ENCODE measurements around the gene ADGRG2. TPM values are rescaled to one million over a fixed set of nuclear protein-coding genes. Genes with fewer than 3 reads are reported as not detected.

ADGRG2 gene
- total RNA-seq, 4 donors from 2014 or later, result 8.3 to 13.1 (median 8.8) TPM

GRCh38 chrX:19107035-19107434, 15.2 kb downstream of the ADGRG2 start:
- no peak for TF ChIP-seq CTCF (IDR thresholded peaks at IDR 0.05)
- DNase-seq (ENCODE audit: low spot score) (no peak), ATAC-seq (ENCODE audit: low FRiP score) (no peak)

GRCh38 chrX:19100586-19100985, 21.7 kb downstream of the ADGRG2 start:
- ATAC-seq (ENCODE audit: low FRiP score) (no peak), DNase-seq (ENCODE audit: low spot score) (no peak)
- TF ChIP-seq CTCF (IDR thresholded peaks at IDR 0.05), result no peak

GRCh38 chrX:19097553-19098283, 24.6 kb downstream of the ADGRG2 start:
- no peak for TF ChIP-seq CTCF (IDR thresholded peaks at IDR 0.05)
- no peak for DNase-seq (ENCODE audit: low spot score)
- no peak for ATAC-seq (ENCODE audit: low FRiP score)

- no peak for TF ChIP-seq CTCF (IDR thresholded peaks at IDR 0.05)
- DNase-seq (ENCODE audit: low spot score) (no peak), ATAC-seq (ENCODE audit: low FRiP score) (peak; percentile 38)
Measured at GRCh38 chrX:19096586-19096985, 25.7 kb downstream of the ADGRG2 start.

- TF ChIP-seq CTCF (IDR thresholded peaks at IDR 0.05), result no peak
- DNase-seq (ENCODE audit: low spot score), result no peak
- peak; percentile 50 for ATAC-seq (ENCODE audit: low FRiP score)
Measured at GRCh38 chrX:19094654-19095053, 27.6 kb downstream of the ADGRG2 start.

GRCh38 chrX:19091596-19091995, 30.7 kb downstream of the ADGRG2 start:
- no peak for TF ChIP-seq CTCF (IDR thresholded peaks at IDR 0.05)
- ATAC-seq (ENCODE audit: low FRiP score), result no peak
- no peak for DNase-seq (ENCODE audit: low spot score)

- no peak for TF ChIP-seq CTCF (IDR thresholded peaks at IDR 0.05)
- no peak for ATAC-seq (ENCODE audit: low FRiP score)
Measured at GRCh38 chrX:19089555-19090040, 32.7 kb downstream of the ADGRG2 start.

More at GRCh38 chrX:19089555-19090040, 32.7 kb downstream of the ADGRG2 start:
- no peak for DNase-seq (ENCODE audit: low spot score)
